Measurements from ENCODE around the gene ZC2HC1B. TPM values are rescaled to one million over a fixed set of nuclear protein-coding genes. Genes with fewer than 3 reads are reported as not detected.

The ZC2HC1B gene
- polyA plus RNA-seq, 3 donors = not detected

DNA sequence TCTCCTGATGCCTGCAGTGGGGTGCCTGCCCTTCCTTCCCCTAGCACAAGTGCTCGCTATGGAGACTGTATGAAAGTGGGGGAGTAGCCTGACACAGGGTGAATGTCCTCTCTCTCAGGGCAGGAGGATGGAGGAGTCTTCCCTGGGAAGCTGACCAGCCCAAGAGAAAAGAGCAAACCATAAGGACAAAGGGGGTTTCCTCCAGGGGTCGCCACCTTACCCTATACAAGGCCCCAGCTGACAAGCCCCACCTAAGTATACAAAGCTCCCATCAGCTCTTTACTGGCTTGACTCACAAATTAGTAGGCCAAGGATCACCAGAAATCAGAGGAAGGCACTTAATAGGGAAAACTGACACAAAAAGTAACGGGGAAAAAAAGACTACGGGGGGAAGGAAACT, 89.6 kb downstream of the ZC2HC1B start:
- no CpG with 5 or more reads among the region's 4 CpGs for WGBS (ENCODE audit: insufficient coverage)
- H3K36me3 ChIP-seq (replicated peaks in 1 of 2; ENCODE audit: control insufficient read depth in 1 of 2, insufficient read depth in 2 of 2, low read length in 2 of 2) = peaks cover 0 to 14% of the 10 kb centered on the region in 2 donors

DNA sequence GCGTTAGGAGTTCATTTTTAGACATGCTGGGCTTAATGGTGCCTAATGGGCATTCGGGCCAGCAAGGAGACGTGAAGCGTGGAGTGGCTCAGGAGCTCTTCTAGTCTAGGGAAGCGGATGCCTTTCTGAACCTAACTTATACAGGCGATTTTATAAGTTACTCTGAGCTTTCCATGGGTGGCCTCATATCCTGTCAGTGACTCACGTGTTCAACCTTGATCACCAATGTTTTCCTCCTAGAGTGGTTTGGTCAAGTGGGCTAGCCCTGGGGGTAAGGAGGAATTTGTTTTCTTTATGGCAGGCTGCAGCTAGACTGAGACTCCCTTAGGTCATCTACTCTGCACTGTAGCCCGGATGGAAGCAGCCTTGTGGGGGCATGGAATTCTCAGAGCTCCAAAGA, 91.7 kb downstream of the ZC2HC1B start:
- peaks cover 14 to 26% of the 10 kb centered on the region in 2 donors for H3K36me3 Mint-ChIP-seq
- 97% methylated on average over 3 of the region's 8 CpGs for WGBS (ENCODE audit: insufficient coverage)
- no peak overlapping the region for H3K9ac ChIP-seq (ENCODE audit: insufficient read depth, low read length, poor library complexity, severe bottlenecking)
- H3K27ac ChIP-seq (ENCODE audit: low read depth in 1 of 2, low read length in 2 of 2) = no peak overlapping the region
- no peaks in the 10 kb centered on the region for H3K9me3 Mint-ChIP-seq
- no peak for DNase-seq
- H3K27me3 ChIP-seq (ENCODE audit: control insufficient read depth in 2 of 2, insufficient read depth in 2 of 2, low read length in 2 of 2) = no peaks in the 10 kb centered on the region
- no peak overlapping the region for H3K4me3 Mint-ChIP-seq
- peaks cover 0 to 26% of the 10 kb centered on the region in 2 donors for H3K36me3 ChIP-seq (replicated peaks in 1 of 2; ENCODE audit: control insufficient read depth in 1 of 2, insufficient read depth in 2 of 2, low read length in 2 of 2)
- H3K27ac Mint-ChIP-seq = no peak overlapping the region
- no peaks in the 10 kb centered on the region for H3K79me2 ChIP-seq (ENCODE audit: insufficient read depth, low read length)
- no peaks in the 10 kb centered on the region for H3K4me1 Mint-ChIP-seq
- no peaks in the 10 kb centered on the region for H4K20me1 ChIP-seq (ENCODE audit: insufficient read depth, low read length)
- TF ChIP-seq, protein P1, sequence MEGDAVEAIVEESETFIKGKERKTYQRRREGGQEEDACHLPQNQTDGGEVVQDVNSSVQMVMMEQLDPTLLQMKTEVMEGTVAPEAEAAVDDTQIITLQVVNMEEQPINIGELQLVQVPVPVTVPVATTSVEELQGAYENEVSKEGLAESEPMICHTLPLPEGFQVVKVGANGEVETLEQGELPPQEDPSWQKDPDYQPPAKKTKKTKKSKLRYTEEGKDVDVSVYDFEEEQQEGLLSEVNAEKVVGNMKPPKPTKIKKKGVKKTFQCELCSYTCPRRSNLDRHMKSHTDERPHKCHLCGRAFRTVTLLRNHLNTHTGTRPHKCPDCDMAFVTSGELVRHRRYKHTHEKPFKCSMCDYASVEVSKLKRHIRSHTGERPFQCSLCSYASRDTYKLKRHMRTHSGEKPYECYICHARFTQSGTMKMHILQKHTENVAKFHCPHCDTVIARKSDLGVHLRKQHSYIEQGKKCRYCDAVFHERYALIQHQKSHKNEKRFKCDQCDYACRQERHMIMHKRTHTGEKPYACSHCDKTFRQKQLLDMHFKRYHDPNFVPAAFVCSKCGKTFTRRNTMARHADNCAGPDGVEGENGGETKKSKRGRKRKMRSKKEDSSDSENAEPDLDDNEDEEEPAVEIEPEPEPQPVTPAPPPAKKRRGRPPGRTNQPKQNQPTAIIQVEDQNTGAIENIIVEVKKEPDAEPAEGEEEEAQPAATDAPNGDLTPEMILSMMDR (IDR thresholded peaks at IDR 0.05) = no peak
- H2AFZ ChIP-seq (ENCODE audit: insufficient read depth, low read depth, low read length, poor library complexity, severe bottlenecking) = no peak overlapping the region
- intact Hi-C loops (cut with micrococcal nuclease) = loop anchor here in 1 of 2 donors (10.0 kb wide), 1 partner anchor 391 kb away; no protein-coding TSS in a partner anchor
- H3K4me3 ChIP-seq (replicated peaks in 1 of 3; ENCODE audit: low read depth in 2 of 3, low read length in 3 of 3) = no peak overlapping the region
- no peak overlapping the region for H3K4me2 ChIP-seq (replicated peaks; ENCODE audit: extremely low read depth, low read length, poor library complexity, severe bottlenecking)
- no peaks in the 10 kb centered on the region for H3K4me1 ChIP-seq (ENCODE audit: control insufficient read depth in 1 of 2, insufficient read depth in 2 of 2, low read length in 2 of 2)
- no peaks in the 10 kb centered on the region for H3K9me3 ChIP-seq (replicated peaks in 1 of 2; ENCODE audit: control insufficient read depth in 1 of 2, insufficient read depth in 1 of 2, low read length in 2 of 2)
- peaks cover 0 to 2% (median 0%) of the 10 kb centered on the region in 3 donors for H3K27me3 Mint-ChIP-seq (ENCODE audit: low read depth in 3 of 3)

More for the DNA sequence above, 89.6 kb downstream of the ZC2HC1B start:
- no peaks in the 10 kb centered on the region for H3K79me2 ChIP-seq (ENCODE audit: insufficient read depth, low read length)
- TF ChIP-seq, protein P1 (IDR thresholded peaks at IDR 0.05) = no peak
- H3K4me2 ChIP-seq (replicated peaks; ENCODE audit: extremely low read depth, low read length, poor library complexity, severe bottlenecking) = no peak overlapping the region
- H3K27me3 ChIP-seq (ENCODE audit: control insufficient read depth in 2 of 2, insufficient read depth in 2 of 2, low read length in 2 of 2) = no peaks in the 10 kb centered on the region
- H3K4me3 ChIP-seq (replicated peaks in 1 of 3; ENCODE audit: low read depth in 2 of 3, low read length in 3 of 3) = no peak overlapping the region
- no peak overlapping the region for H2AFZ ChIP-seq (ENCODE audit: insufficient read depth, low read depth, low read length, poor library complexity, severe bottlenecking)
- no peak overlapping the region for H3K27ac ChIP-seq (ENCODE audit: low read depth in 1 of 2, low read length in 2 of 2)
- Mint-ChIP-seq H3K27me3 (ENCODE audit: low read depth in 3 of 3) (peaks cover 0 to 3% (median 0%) of the 10 kb centered on the region in 3 donors), H3K36me3 (peaks cover 16 to 19% of the 10 kb centered on the region in 2 donors), H3K4me3 (no peak overlapping the region), H3K9me3 (peaks cover 0 to 4% (median 0%) of the 10 kb centered on the region in 7 donors), H3K27ac (no peak overlapping the region), H3K4me1 (no peaks in the 10 kb centered on the region)
- DNase-seq = no peak
- no peaks in the 10 kb centered on the region for H3K9me3 ChIP-seq (replicated peaks in 1 of 2; ENCODE audit: control insufficient read depth in 1 of 2, insufficient read depth in 1 of 2, low read length in 2 of 2)
- no peak overlapping the region for H3K9ac ChIP-seq (ENCODE audit: insufficient read depth, low read length, poor library complexity, severe bottlenecking)
- intact Hi-C loops (cut with micrococcal nuclease) = loop anchor here in 1 of 2 donors (10.0 kb wide), 1 partner anchor 389 kb away; no protein-coding TSS in a partner anchor
- H3K4me1 ChIP-seq (ENCODE audit: control insufficient read depth in 1 of 2, insufficient read depth in 2 of 2, low read length in 2 of 2) = no peaks in the 10 kb centered on the region
- H4K20me1 ChIP-seq (ENCODE audit: insufficient read depth, low read length) = no peaks in the 10 kb centered on the region

Data from CD14-positive monocyte (primary cell).